Cerebellar cortex (tissue), 1 donor: ENCODE measurements around the gene ANKRD34B.

Source experiments
- DNase-seq: peaks from one replicate; pipeline ENCODE4 v3.0.0-alpha.2; 2015; ENCODE audit warnings: low spot score

Gene ANKRD34B

GRCh38 chr5:80569086-80569960 is 757 bp downstream of the ANKRD34B start:
- DNase-seq = no peak

DNA sequence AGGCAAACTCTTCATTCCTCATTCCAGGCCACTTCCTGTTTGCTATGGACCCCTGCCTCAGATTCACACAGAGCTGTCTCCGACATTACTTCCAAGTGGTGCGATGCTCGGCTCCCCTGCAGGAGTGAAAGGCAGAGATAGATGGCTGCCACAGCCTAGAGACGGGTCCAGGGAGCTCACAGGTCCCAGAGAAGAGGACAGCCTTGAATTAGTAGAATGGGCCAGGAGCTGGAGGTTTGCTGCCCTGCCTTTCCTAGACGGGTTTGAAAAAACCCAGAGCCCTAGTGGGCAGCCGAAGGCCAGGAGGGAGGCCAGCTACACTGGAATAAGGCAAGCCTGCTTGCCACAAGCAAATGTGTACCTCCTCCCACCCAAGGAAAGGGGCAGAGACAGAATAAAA is 1.8 kb downstream of the ANKRD34B start:
- no peak for DNase-seq

DNA sequence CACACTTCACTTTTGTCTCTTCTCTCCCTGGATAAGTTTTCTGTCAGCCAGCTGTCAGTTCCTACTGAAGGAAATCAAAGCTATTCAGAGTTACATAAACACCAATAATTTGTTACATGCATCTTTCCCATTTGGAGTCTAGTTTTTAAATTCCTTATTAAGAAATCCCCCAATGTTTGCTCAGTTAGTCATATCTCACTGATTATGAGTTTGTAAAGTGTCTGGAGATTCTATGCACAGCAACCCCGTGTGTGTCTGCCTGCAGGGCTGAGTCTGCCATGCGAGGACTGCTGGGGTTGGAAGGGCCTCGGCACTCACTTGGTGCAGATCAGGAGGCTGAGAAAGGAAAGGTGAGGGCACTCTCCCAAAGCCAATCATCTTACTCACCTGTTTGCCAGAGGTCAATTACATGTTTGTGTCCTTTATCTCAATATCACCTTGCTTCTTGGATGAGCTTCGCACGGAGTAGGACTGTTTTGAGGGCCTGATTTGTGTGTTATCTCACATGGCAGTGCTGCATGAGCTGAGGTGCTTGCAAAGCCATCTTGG is 3.3 kb downstream of the ANKRD34B start:
- no peak for DNase-seq

DNA sequence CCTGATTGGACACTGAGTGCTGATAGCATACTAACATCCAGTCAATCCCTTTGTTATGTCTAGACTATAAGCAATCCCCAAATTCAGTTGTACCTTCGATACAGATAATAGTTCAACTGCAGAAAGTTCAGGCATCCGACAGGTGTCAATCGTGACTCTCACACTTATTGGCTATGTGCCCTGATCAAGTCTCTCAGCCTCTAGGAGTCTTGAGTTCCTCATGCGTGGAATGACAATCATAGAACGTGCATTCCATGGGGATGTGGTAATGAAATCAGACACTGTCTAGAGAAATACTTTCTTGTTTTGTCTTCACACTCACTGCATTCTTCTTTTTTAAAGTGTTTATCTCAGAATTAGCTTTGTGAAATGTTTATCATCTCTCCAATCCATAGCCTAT is 4.8 kb downstream of the ANKRD34B start:
- DNase-seq = no peak

GRCh38 chr5:80559244-80559643 is 10.8 kb downstream of the ANKRD34B start:
- no peak for DNase-seq

- no peak for DNase-seq
Measured at GRCh38 chr5:80555099-80555498, 15.0 kb downstream of the ANKRD34B start.

GRCh38 chr5:80554646-80555045 is 15.4 kb downstream of the ANKRD34B start:
- DNase-seq = no peak

DNA sequence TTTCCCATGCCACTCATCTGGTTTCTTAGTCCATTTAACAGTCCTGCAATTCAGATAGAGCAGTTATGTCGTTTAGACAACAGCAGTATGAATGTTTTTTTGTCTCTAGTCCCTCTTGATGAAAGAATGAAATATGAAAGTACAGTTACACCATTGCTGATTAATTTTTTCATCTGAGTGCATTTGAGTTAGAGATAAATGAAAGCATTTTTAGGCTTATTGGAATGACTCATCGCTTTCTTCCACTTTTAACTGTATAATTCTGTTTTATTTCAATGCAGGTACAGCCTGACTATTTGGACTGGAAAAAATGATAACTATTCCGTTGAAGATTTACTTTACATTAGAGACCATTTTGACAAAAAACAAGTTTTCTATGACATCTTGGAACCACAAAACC is 28.7 kb downstream of the ANKRD34B start:
- DNase-seq = no peak

- DNase-seq = no peak
Measured at GRCh38 chr5:80540691-80541090, 29.4 kb downstream of the ANKRD34B start.

DNA sequence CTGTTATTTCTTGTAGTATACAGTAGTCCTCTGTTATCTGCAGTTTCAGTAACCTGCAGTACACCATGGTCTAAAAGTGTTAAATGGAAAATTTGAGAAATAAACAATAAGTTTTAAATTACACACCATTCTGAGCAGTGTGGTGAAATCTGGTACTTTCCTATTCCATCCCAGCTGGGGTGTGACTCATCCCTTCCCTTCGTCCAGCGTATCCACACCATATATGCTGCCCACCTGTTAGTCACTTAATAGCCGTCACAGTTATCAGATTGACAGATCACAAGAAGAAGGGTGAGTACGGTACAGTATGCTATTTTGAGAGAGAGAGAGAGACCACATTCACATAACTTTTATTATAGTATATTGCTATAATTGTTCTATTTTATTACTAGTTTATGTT is 53.3 kb downstream of the ANKRD34B start:
- DNase-seq = no peak

GRCh38 chr5:80509362-80509761 is 60.7 kb downstream of the ANKRD34B start:
- no peak for DNase-seq

DNA sequence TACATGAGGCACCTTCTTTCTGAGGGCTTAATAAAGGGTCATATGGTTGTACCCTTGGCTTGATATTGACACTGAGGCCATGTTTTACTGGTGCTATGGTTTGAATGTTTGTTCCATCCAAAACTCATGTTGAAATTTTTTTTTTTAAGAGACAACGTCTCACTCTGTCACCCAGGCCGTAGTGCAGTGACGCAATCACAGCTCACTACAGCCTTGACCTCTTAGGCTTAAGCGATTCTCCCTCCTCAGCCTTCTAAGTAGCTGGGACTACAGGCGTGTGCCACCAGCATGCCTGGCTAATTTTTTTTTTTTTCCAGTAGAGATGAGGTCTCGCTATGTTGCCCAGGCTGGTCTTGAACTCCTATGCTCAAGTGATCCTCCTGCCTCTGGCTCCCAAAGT is 61.2 kb downstream of the ANKRD34B start:
- DNase-seq = no peak

- no peak for DNase-seq
Measured at GRCh38 chr5:80507663-80508062, 62.4 kb downstream of the ANKRD34B start.
